IPS-18a (cell line): ENCODE data around the gene LIMD2.

Experiments
- H3K27ac ChIP-seq: one replicate; pipeline ENCODE4 v1.5.1; 2013; ENCODE audit warnings: low read length
- H3K27me3 ChIP-seq: one replicate; pipeline ENCODE4 v1.6.1; 2013; ENCODE audit warnings: mild to moderate bottlenecking, low read length; ENCODE audit not compliant: control insufficient read depth, insufficient read depth
- H3K36me3 ChIP-seq: one replicate; pipeline ENCODE4 v1.6.1; 2013; ENCODE audit warnings: low read depth, low read length; ENCODE audit not compliant: control insufficient read depth
- H3K4me1 ChIP-seq: one replicate; pipeline ENCODE4 v1.6.1; 2013; ENCODE audit warnings: low read depth, low read length; ENCODE audit not compliant: control insufficient read depth
- H3K4me3 ChIP-seq: one replicate; pipeline ENCODE4 v1.5.1; 2013; ENCODE audit warnings: low read length
- H3K9ac ChIP-seq: one replicate; pipeline ENCODE4 v1.6.1; 2013; ENCODE audit warnings: mild to moderate bottlenecking, low read length, moderate library complexity
- H3K9me3 ChIP-seq: one replicate; pipeline ENCODE4 v1.6.1; 2013; ENCODE audit warnings: low read depth, low read length; ENCODE audit not compliant: control insufficient read depth

Gene LIMD2

GRCh38 chr17:63707151-63707550, 7.2 kb upstream of the LIMD2 start:
- Histone ChIP-seq H3K9me3 (no peaks in the 10 kb centered on the region), H3K27ac (no peak overlapping the region), H3K27me3 (no peaks in the 10 kb centered on the region), H3K4me3 (no peak overlapping the region), H3K9ac (no peak overlapping the region), H3K36me3 (peaks cover 30% of the 10 kb centered on the region), H3K4me1 (no peaks in the 10 kb centered on the region)

GRCh38 chr17:63706336-63707082, 6.6 kb upstream of the LIMD2 start:
- peaks cover 26% of the 10 kb centered on the region for H3K36me3 ChIP-seq
- no peaks in the 10 kb centered on the region for H3K4me1 ChIP-seq
- peaks cover 1% of the 10 kb centered on the region for H3K27me3 ChIP-seq
- H3K9me3 ChIP-seq, result no peaks in the 10 kb centered on the region
- no peak overlapping the region for H3K9ac ChIP-seq
- H3K27ac ChIP-seq, result no peak overlapping the region
- H3K4me3 ChIP-seq, result no peak overlapping the region

GRCh38 chr17:63705657-63706056, 5.7 kb upstream of the LIMD2 start:
- Histone ChIP-seq H3K9me3 (no peaks in the 10 kb centered on the region), H3K9ac (no peak overlapping the region), H3K27ac (no peak overlapping the region), H3K36me3 (peaks cover 25% of the 10 kb centered on the region), H3K27me3 (peaks cover 7% of the 10 kb centered on the region), H3K4me1 (no peaks in the 10 kb centered on the region), H3K4me3 (no peak overlapping the region)

- Histone ChIP-seq H3K9ac (no peak overlapping the region), H3K27me3 (peaks cover 7% of the 10 kb centered on the region), H3K4me1 (no peaks in the 10 kb centered on the region), H3K36me3 (peaks cover 20% of the 10 kb centered on the region), H3K4me3 (no peak overlapping the region), H3K27ac (no peak overlapping the region), H3K9me3 (no peaks in the 10 kb centered on the region)
These were observed 4.9 kb upstream of the LIMD2 start for GRCh38 chr17:63704836-63705235.

GRCh38 chr17:63704259-63704576, 4.3 kb upstream of the LIMD2 start:
- Histone ChIP-seq H3K36me3 (peaks cover 15% of the 10 kb centered on the region), H3K4me3 (no peak overlapping the region), H3K9ac (no peak overlapping the region), H3K9me3 (no peaks in the 10 kb centered on the region), H3K4me1 (no peaks in the 10 kb centered on the region), H3K27ac (no peak overlapping the region), H3K27me3 (peaks cover 7% of the 10 kb centered on the region)

GRCh38 chr17:63703556-63704258, 3.8 kb upstream of the LIMD2 start:
- no peak overlapping the region for H3K27ac ChIP-seq
- H3K4me1 ChIP-seq, result no peaks in the 10 kb centered on the region
- no peak overlapping the region for H3K4me3 ChIP-seq
- H3K27me3 ChIP-seq, result peaks cover 7% of the 10 kb centered on the region
- H3K36me3 ChIP-seq, result peaks cover 10% of the 10 kb centered on the region
- H3K9ac ChIP-seq, result no peak overlapping the region
- H3K9me3 ChIP-seq, result no peaks in the 10 kb centered on the region

GRCh38 chr17:63703029-63703428, 3.1 kb upstream of the LIMD2 start:
- Histone ChIP-seq H3K36me3 (peaks cover 8% of the 10 kb centered on the region), H3K9ac (no peak overlapping the region), H3K27ac (no peak overlapping the region), H3K4me1 (no peaks in the 10 kb centered on the region), H3K4me3 (no peak overlapping the region), H3K9me3 (no peaks in the 10 kb centered on the region), H3K27me3 (peaks cover 7% of the 10 kb centered on the region)

- H3K9ac ChIP-seq, result no peak overlapping the region
- peaks cover 1% of the 10 kb centered on the region for H3K4me1 ChIP-seq
- peaks cover 8% of the 10 kb centered on the region for H3K36me3 ChIP-seq
- H3K9me3 ChIP-seq, result no peaks in the 10 kb centered on the region
- H3K4me3 ChIP-seq, result no peak overlapping the region
- peaks cover 7% of the 10 kb centered on the region for H3K27me3 ChIP-seq
- H3K27ac ChIP-seq, result no peak overlapping the region
These were observed 2.7 kb upstream of the LIMD2 start for GRCh38 chr17:63702721-63703015.

- peaks cover 7% of the 10 kb centered on the region for H3K27me3 ChIP-seq
- H3K4me3 ChIP-seq, result no peak overlapping the region
- no peak overlapping the region for H3K27ac ChIP-seq
- no peaks in the 10 kb centered on the region for H3K9me3 ChIP-seq
- peaks cover 14% of the 10 kb centered on the region for H3K36me3 ChIP-seq
- no peak overlapping the region for H3K9ac ChIP-seq
- H3K4me1 ChIP-seq, result peaks cover 4% of the 10 kb centered on the region
These were observed 2.2 kb upstream of the LIMD2 start for GRCh38 chr17:63701868-63702720.

- H3K27me3 ChIP-seq, result peaks cover 7% of the 10 kb centered on the region
- H3K9ac ChIP-seq, result no peak overlapping the region
- peaks cover 8% of the 10 kb centered on the region for H3K4me1 ChIP-seq
- H3K9me3 ChIP-seq, result no peaks in the 10 kb centered on the region
- peaks cover 19% of the 10 kb centered on the region for H3K36me3 ChIP-seq
- H3K27ac ChIP-seq, result no peak overlapping the region
- H3K4me3 ChIP-seq, result peak overlapping the region; percentile 64
These were observed 1.5 kb upstream of the LIMD2 start for GRCh38 chr17:63701456-63701820.

GRCh38 chr17:63700528-63701455, 867 bp upstream of the LIMD2 start:
- peak overlapping the region; percentile 64 for H3K4me3 ChIP-seq
- no peaks in the 10 kb centered on the region for H3K9me3 ChIP-seq
- peaks cover 7% of the 10 kb centered on the region for H3K27me3 ChIP-seq
- H3K36me3 ChIP-seq, result peaks cover 19% of the 10 kb centered on the region
- H3K9ac ChIP-seq, result peak overlapping the region; percentile 74
- no peak overlapping the region for H3K27ac ChIP-seq
- peaks cover 8% of the 10 kb centered on the region for H3K4me1 ChIP-seq
